OCI-LY7 (cell line): ENCODE results near the gene FIGNL1. TPM values are rescaled to one million over a fixed set of nuclear protein-coding genes. Genes with fewer than 3 reads are reported as not detected.
A peak's percentile ranks its signal among the peaks of the same experiment; 100 is the strongest.

Experiments used
- BruUV-seq: library from RNA; stranded (reverse); fragments of 400-500 nt; replicated peaks from 2 replicates; lab custom pipeline; 2021; lab: Mats Ljungman, UMichigan
- CTCF ChIA-PET: fragments of 300-600 bp; sonication (Branson Sonifier 250); formaldehyde crosslinking; loops from one replicate; lab custom pipeline; 2022; ENCODE audit warnings: antibody characterized with exemption; ENCODE audit not compliant: unreplicated experiment; lab: Charles Lee
- POLR2A ChIA-PET: fragments of 300-600 bp; sonication (Branson Sonifier 250); formaldehyde crosslinking; loops from one replicate; lab custom pipeline; 2022; ENCODE audit warnings: antibody characterized with exemption; lab: Charles Lee
- DNase-seq: peaks from one replicate; pipeline ENCODE4 v3.0.0-alpha.2; 2015; ENCODE audit warnings: low spot score
- H2AFZ ChIP-seq: fragments of 200-600 bp; sonication (generic), shearing (Covaris generic); 2 replicates; pipeline ENCODE4 v1.6.1; 2014; ENCODE audit warnings: mild to moderate bottlenecking, antibody characterized with exemption, low read length, moderate library complexity
- H3K27ac ChIP-seq: fragments of 200-600 bp; sonication (generic); 2 replicates; pipeline ENCODE4 v1.5.1; 2014; ENCODE audit warnings: mixed run types, low read depth, mild to moderate bottlenecking, moderate library complexity, low read length, inconsistent platforms; ENCODE audit not compliant: poor library complexity, severe bottlenecking
- H3K36me3 ChIP-seq: fragments of 200-600 bp; sonication (generic); 2 replicates; pipeline ENCODE4 v1.6.1; 2014; ENCODE audit warnings: mild to moderate bottlenecking, antibody characterized with exemption, low read length, moderate library complexity, mixed read lengths; ENCODE audit not compliant: insufficient read depth
- H3K4me1 ChIP-seq: fragments of 200-600 bp; sonication (generic); 2 replicates; pipeline ENCODE4 v1.5.1; 2014; ENCODE audit warnings: mild to moderate bottlenecking, low read length; ENCODE audit not compliant: insufficient read depth, poor library complexity, severe bottlenecking
- H3K4me2 ChIP-seq: fragments of 200-600 bp; sonication (generic); 2 replicates; pipeline ENCODE4 v1.6.1; 2014; ENCODE audit warnings: mild to moderate bottlenecking, low read length
- H3K4me3 ChIP-seq: fragments of 200-600 bp; sonication (generic); 2 replicates; pipeline ENCODE4 v1.5.1; 2014; ENCODE audit warnings: mild to moderate bottlenecking, low read depth, low read length; ENCODE audit not compliant: poor library complexity, severe bottlenecking
- H3K79me2 ChIP-seq: fragments of 200-600 bp; sonication (generic); 2 replicates; pipeline ENCODE4 v1.6.1; 2016; ENCODE audit warnings: low read depth, mild to moderate bottlenecking, low read length, moderate library complexity, mixed read lengths; ENCODE audit not compliant: insufficient read depth
- H3K9me2 ChIP-seq: fragments of 200-600 bp; sonication (generic); 2 replicates; pipeline ENCODE4 v1.6.1; 2016; ENCODE audit warnings: mild to moderate bottlenecking, low read length, mixed read lengths; ENCODE audit not compliant: insufficient read depth
- H3K9me3 ChIP-seq: fragments of 200-600 bp; sonication (generic); 2 replicates; pipeline ENCODE4 v1.6.1; 2014; ENCODE audit warnings: mild to moderate bottlenecking, mixed run types, low read length, mixed read lengths
- H4K20me1 ChIP-seq: fragments of 200-600 bp; sonication (generic); 2 replicates; pipeline ENCODE4 v1.6.1; 2014; ENCODE audit warnings: mild to moderate bottlenecking, antibody characterized with exemption, low read length, moderate library complexity, mixed read lengths; ENCODE audit not compliant: insufficient read depth
- EZH2phosphoT487 ChIP-seq: fragments of 200-600 bp; sonication (generic); IDR thresholded peaks from 2 replicates; pipeline ENCODE4 v1.6.1; 2018; ENCODE audit warnings: low read depth, borderline replicate concordance, mild to moderate bottlenecking, mixed run types, antibody characterized with exemption, low read length, moderate library complexity, mixed read lengths
- intact Hi-C: fragments of 100-400 bp; cut with micrococcal nuclease; formaldehyde crosslinking; loops from one replicate; pipeline ENCODE4 v1.10.0; 2022; ENCODE audit not compliant: unreplicated experiment
- total RNA-seq, 2 experiments: library from RNA; depleted of rRNA in 1 of 2; stranded (reverse); fragments of >200 nt in 1 of 2; shearing (Covaris generic) in 1 of 2; gene quantifications; 2 replicates each; pipeline ENCODE4 v1.2.3, GENCODE V29; 2014 to 2022
- TF ChIP-seq, protein P1 (sequence below): fragments of 200-600 bp; sonication (generic); conservative IDR thresholded peaks from 2 replicates; pipeline ENCODE4 v1.5.1; 2014; ENCODE audit warnings: mild to moderate bottlenecking, antibody characterized with exemption, low read length, moderate library complexity, mixed read lengths

Gene FIGNL1
- total RNA-seq, 2 experiments from 2014 or later = 41.5 to 55.6 TPM

DNA sequence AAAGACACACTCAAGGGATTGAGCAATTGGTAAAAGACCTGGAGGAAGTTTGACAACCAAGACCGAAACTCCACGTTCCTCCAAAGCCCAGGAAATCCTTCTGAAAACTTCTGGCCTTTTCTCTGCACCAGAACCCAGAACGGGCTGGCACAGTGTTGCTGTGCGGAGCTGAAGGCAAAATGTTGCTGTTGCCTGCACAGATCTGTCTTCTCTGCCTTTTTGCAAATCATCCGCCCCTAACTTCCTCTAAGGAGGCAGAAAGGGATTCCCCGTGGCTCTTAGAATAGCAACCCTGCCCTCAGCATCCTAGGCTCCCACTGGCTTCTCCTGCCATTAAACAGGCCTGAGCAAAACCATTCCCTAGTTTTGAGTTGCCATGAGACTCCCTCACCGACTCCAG lies 44.9 kb downstream of the FIGNL1 start:
- no peak overlapping the region for H3K4me2 ChIP-seq
- intact Hi-C loops = no loop called here
- POLR2A ChIA-PET = interaction anchor here (1.2 kb wide), 1 partner anchor 203 kb away, joined by 3 read pairs; no protein-coding TSS in a partner anchor
- peaks cover 17% of the 10 kb centered on the region for H3K4me1 ChIP-seq
- 0 out of 2 replicates have a peak, but pooled peaks cover 4% of the 10 kb centered on the region for H4K20me1 ChIP-seq
- no peak overlapping the region for H3K4me3 ChIP-seq
- CTCF ChIA-PET = no interaction called here
- peaks cover 46% of the 10 kb centered on the region for H3K36me3 ChIP-seq
- no peaks in the 10 kb centered on the region for H3K9me3 ChIP-seq
- DNase-seq = no peak
- H2AFZ ChIP-seq = no peak overlapping the region
- no peaks in the 10 kb centered on the region for H3K79me2 ChIP-seq
- no TSS peak for BruUV-seq
- TF ChIP-seq, protein P1, sequence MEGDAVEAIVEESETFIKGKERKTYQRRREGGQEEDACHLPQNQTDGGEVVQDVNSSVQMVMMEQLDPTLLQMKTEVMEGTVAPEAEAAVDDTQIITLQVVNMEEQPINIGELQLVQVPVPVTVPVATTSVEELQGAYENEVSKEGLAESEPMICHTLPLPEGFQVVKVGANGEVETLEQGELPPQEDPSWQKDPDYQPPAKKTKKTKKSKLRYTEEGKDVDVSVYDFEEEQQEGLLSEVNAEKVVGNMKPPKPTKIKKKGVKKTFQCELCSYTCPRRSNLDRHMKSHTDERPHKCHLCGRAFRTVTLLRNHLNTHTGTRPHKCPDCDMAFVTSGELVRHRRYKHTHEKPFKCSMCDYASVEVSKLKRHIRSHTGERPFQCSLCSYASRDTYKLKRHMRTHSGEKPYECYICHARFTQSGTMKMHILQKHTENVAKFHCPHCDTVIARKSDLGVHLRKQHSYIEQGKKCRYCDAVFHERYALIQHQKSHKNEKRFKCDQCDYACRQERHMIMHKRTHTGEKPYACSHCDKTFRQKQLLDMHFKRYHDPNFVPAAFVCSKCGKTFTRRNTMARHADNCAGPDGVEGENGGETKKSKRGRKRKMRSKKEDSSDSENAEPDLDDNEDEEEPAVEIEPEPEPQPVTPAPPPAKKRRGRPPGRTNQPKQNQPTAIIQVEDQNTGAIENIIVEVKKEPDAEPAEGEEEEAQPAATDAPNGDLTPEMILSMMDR = no peak
- TF ChIP-seq EZH2phosphoT487 = no peak
- H3K9me2 ChIP-seq = no peaks in the 10 kb centered on the region
- H3K27ac ChIP-seq = no peak overlapping the region

DNA sequence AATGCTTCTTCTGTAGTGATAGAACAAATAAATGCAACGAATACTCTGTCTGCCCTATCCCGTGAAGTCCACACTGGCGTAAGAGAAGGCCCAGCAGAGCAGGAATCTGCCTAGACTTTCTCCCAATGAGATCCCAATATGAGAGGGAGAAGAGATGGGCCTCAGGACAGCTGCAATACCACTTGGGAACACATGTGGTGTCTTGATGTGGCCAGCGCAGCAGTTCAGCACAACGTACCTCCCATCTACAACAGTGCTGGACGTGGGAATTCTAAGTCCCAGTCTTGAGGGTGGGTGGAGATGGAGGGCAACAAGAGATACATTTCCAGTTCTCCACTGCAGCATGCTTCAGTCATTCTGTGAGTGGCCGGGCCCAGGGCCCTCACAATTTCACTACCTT lies 45.8 kb downstream of the FIGNL1 start:
- Histone ChIP-seq H3K9me3 (no peaks in the 10 kb centered on the region), H3K4me1 (peaks cover 9% of the 10 kb centered on the region), H3K36me3 (peaks cover 54% of the 10 kb centered on the region), H3K4me2 (no peak overlapping the region), H2AFZ (no peak overlapping the region), H3K27ac (no peak overlapping the region), H3K79me2 (no peaks in the 10 kb centered on the region), H3K9me2 (no peaks in the 10 kb centered on the region), H4K20me1 (0 out of 2 replicates have a peak, but pooled peaks cover 4% of the 10 kb centered on the region), H3K4me3 (no peak overlapping the region)
- no peak for TF ChIP-seq EZH2phosphoT487
- TF ChIP-seq, protein P1 = peak; percentile 35; the same call in 1 of the 2 replicates
- ChIA-PET POLR2A (interaction anchor here (0.6 to 1.2 kb wide), 2 partner anchors 131 to 202 kb away, joined by 3 read pairs; no protein-coding TSS in a partner anchor), CTCF (no interaction called here)
- DNase-seq = no peak
- BruUV-seq = no TSS peak
- intact Hi-C loops = no loop called here

GRCh38 chr7:50400114-50400513 lies 50.0 kb downstream of the FIGNL1 start:
- BruUV-seq = no TSS peak
- ChIA-PET POLR2A (no interaction called here), CTCF (no interaction called here)
- Histone ChIP-seq H3K4me3 (no peak overlapping the region), H3K9me2 (no peaks in the 10 kb centered on the region), H3K4me2 (no peak overlapping the region), H3K79me2 (peaks cover 4% of the 10 kb centered on the region; the same call in 1 of the 2 replicates), H2AFZ (no peak overlapping the region), H3K27ac (no peak overlapping the region), H3K36me3 (peaks cover 93% of the 10 kb centered on the region), H3K9me3 (no peaks in the 10 kb centered on the region), H4K20me1 (0 out of 2 replicates have a peak, but pooled peaks cover 4% of the 10 kb centered on the region), H3K4me1 (peaks cover 14% of the 10 kb centered on the region)
- intact Hi-C loops = no loop called here
- TF ChIP-seq, protein P1 = no peak
- TF ChIP-seq EZH2phosphoT487 = no peak
- DNase-seq = no peak
